ENCODE measurements around the gene CEP85L. TPM values are rescaled to one million over a fixed set of nuclear protein-coding genes. Genes with fewer than 3 reads are reported as not detected.
A peak's percentile ranks its signal among the peaks of the same experiment; 100 is the strongest.

The CEP85L gene
- 10 to 100 TPM; 64.9 to 71.1 TPM for total RNA-seq
- polyA plus RNA-seq = 10 to 100 TPM; 32.7 to 35.9 TPM

DNA sequence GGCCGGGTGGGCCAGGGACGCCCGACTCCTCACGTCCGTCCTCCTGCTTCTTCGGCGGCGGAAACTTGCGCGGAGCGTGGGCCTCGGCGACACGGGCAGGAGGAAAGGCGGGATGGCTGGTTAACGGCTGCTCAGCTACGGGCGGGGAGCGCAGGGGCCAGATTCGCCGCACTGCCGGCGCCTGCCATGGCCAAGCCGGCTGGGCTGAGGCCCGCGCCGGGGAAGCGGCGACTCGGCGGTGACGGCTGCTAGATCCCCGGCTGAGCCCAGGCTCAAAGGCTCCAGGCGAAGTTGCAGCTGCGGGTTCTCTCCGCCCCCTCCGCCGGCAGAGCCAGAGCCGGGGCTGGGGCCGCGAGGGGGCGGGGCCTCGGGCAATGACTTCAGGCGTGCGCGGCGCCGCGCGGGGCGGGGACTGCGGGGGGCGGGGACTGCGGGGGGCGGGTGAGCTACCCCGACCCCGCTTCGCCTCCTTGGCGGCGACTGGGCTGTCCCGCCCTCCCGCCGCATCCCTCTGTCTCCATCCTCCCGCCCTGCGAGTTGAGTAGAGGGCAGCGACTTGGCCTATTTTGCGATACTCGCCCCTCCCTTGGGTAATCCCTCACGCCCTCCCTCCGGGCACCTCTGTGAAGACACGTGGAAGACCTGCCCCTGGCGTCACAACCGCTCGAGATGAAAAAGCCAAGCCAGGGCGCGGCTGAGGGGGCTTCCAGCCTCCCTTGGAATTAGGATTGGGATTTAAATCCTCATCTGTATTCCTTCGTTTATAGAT lies at the start of gene CEP85L:
Gene CEP85L (minus strand): TSS at position 310 of the 769 bp plus-strand sequence. CDS start 322 bp downstream, outside the sequence.
- peak; percentile 88 to 92 (median 90) for DNase-seq
- H3K4me3 ChIP-seq (ENCODE audit: low read length in 2 of 2) = peak within 1 kb of the TSS; percentile 37 to 75
- peak within 1 kb of the TSS; percentile 91 for H3K27ac ChIP-seq (ENCODE audit: low read depth, low read length)
- Mint-ChIP-seq H3K9me3 (no peaks in the 10 kb centered on the region), H3K36me3 (peaks cover 3 to 5% of the 10 kb centered on the region in 2 donors), H3K27ac (peak within 1 kb of the TSS; percentile 87 to 99 (median 97)), H3K27me3 (no peaks in the 10 kb centered on the region), H3K4me3 (peak within 1 kb of the TSS; percentile 90 to 99 (median 94)), H3K4me1 (peaks cover 39 to 62% (median 50%) of the 10 kb centered on the region in 4 donors)
- H3K9me3 ChIP-seq (ENCODE audit: control insufficient read depth in 1 of 2, low read length in 2 of 2) = no peaks in the 10 kb centered on the region
- ChIA-PET CTCF (ENCODE audit: partially characterized antibody) (interaction anchor here (0.8 to 1.8 kb wide), 8 partner anchors 10 to 157 kb away, joined by 3 to 10 read pairs (median 4); no protein-coding TSS in a partner anchor), POLR2A (ENCODE audit: partially characterized antibody) (interaction anchor here (0.8 to 4.1 kb wide), 27 partner anchors 8 to 283 kb away, joined by 3 to 86 read pairs (median 6); partner anchors contain the start of genes ASF1A and MCM9)
- no peaks in the 10 kb centered on the region for H3K36me3 ChIP-seq (ENCODE audit: insufficient read depth, low read length)
- H3K27me3 ChIP-seq (ENCODE audit: insufficient read depth, low read length) = no peaks in the 10 kb centered on the region
- peaks cover 50% of the 10 kb centered on the region for H3K4me1 ChIP-seq (ENCODE audit: insufficient read depth, low read length)
- intact Hi-C loops (cut with micrococcal nuclease) = loop anchor here (1.0 to 10.0 kb wide), 11 partner anchors 9 to 423 kb away; partner anchors contain the start of genes FAM184A and MCM9

- ChIA-PET CTCF (ENCODE audit: partially characterized antibody) (interaction anchor here (1.4 kb wide), 1 partner anchor 9 kb away, joined by 3 read pairs; no protein-coding TSS in a partner anchor), POLR2A (ENCODE audit: partially characterized antibody) (interaction anchor here (6.4 kb wide), 1 partner anchor 9 kb away, joined by 62 read pairs; no protein-coding TSS in a partner anchor)
- H3K36me3 Mint-ChIP-seq = peaks cover 58 to 60% of the 10 kb centered on the region in 2 donors
- Histone ChIP-seq H3K27ac (ENCODE audit: low read depth, low read length) (no peak overlapping the region), H3K9me3 (ENCODE audit: control insufficient read depth in 1 of 2, low read length in 2 of 2) (no peaks in the 10 kb centered on the region), H3K4me3 (ENCODE audit: low read length in 2 of 2) (no peak overlapping the region), H3K36me3 (ENCODE audit: insufficient read depth, low read length) (peaks cover 7% of the 10 kb centered on the region), H3K27me3 (ENCODE audit: insufficient read depth, low read length) (no peaks in the 10 kb centered on the region), H3K4me1 (ENCODE audit: insufficient read depth, low read length) (peaks cover 61% of the 10 kb centered on the region)
- H3K27me3 Mint-ChIP-seq = no peaks in the 10 kb centered on the region
- intact Hi-C loops (cut with micrococcal nuclease) = no loop called here
- peak overlapping the region in 2 of 8 donors; percentile 5 to 30 for H3K4me3 Mint-ChIP-seq
- peaks cover 0 to 3% (median 0%) of the 10 kb centered on the region in 8 donors for H3K9me3 Mint-ChIP-seq
- peaks cover 43 to 81% (median 63%) of the 10 kb centered on the region in 4 donors for H3K4me1 Mint-ChIP-seq
- no peak for DNase-seq
- peak overlapping the region in 4 of 7 donors; percentile 14 to 72 (median 18) for H3K27ac Mint-ChIP-seq
Measured at GRCh38 chr6:118700531-118700930, 49.1 kb upstream of the CEP85L start.

DNA sequence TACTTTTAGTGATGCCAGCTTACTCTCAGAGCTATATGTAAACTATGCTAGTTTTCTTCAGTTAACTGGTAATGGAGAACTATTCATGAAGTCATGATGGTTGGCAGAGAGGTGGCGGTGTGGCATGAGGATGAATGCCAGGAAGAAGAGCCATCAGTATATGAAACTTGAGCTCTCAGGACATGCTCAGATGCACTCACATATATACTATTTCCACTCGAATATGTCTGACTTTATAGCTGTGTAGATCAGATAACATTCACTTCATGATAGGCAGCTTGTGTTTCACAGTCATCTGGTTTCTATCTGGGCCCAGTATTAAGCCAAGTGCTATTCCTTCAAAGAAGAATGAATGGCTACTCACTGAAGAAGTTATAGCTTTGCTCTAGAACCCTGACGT lies 46.2 kb upstream of the CEP85L start:
- Histone ChIP-seq H3K27me3 (ENCODE audit: insufficient read depth, low read length) (no peaks in the 10 kb centered on the region), H3K27ac (ENCODE audit: low read depth, low read length) (no peak overlapping the region), H3K4me1 (ENCODE audit: insufficient read depth, low read length) (peaks cover 64% of the 10 kb centered on the region), H3K36me3 (ENCODE audit: insufficient read depth, low read length) (peaks cover 7% of the 10 kb centered on the region), H3K9me3 (ENCODE audit: control insufficient read depth in 1 of 2, low read length in 2 of 2) (no peaks in the 10 kb centered on the region), H3K4me3 (ENCODE audit: low read length in 2 of 2) (no peak overlapping the region)
- ChIA-PET POLR2A (ENCODE audit: partially characterized antibody) (interaction anchor here (0.7 to 6.4 kb wide), 7 partner anchors 9 to 103 kb away, joined by 3 to 62 read pairs (median 3); no protein-coding TSS in a partner anchor), CTCF (ENCODE audit: partially characterized antibody) (interaction anchor here (0.6 to 3.0 kb wide), 24 partner anchors 9 to 413 kb away, joined by 3 to 18 read pairs (median 4); no protein-coding TSS in a partner anchor)
- Mint-ChIP-seq H3K4me3 (no peak overlapping the region), H3K27ac (peak overlapping the region in 2 of 7 donors; percentile 0 to 23), H3K36me3 (peaks cover 62 to 65% of the 10 kb centered on the region in 2 donors), H3K9me3 (peaks cover 0 to 3% (median 0%) of the 10 kb centered on the region in 8 donors), H3K4me1 (peaks cover 49 to 88% (median 65%) of the 10 kb centered on the region in 4 donors), H3K27me3 (no peaks in the 10 kb centered on the region)
- intact Hi-C loops (cut with micrococcal nuclease) = loop anchor here (2.0 kb wide), 1 partner anchor 103 kb away; no protein-coding TSS in a partner anchor
- DNase-seq = no peak

DNA sequence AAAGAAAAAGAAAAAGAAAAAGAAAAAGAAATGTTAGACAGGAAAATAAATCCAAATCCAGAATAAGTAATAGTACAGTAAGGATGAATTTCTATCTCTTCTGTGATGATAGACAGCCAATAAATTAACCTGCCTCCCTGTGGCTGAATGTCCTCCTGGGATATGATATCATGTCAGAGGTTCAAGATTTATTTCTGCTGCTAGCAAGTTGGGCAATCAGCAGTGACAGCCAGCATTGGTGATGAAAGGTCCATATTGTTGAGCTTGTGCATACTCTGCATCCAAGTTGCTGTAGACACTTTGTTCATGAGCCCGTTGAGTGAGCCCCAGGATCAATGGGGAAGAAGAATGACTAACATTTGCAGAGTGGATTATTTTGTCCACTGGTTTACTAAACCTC lies 44.9 kb upstream of the CEP85L start:
- intact Hi-C loops (cut with micrococcal nuclease) = loop anchor here (2.0 kb wide), 1 partner anchor 105 kb away; no protein-coding TSS in a partner anchor
- Mint-ChIP-seq H3K27me3 (no peaks in the 10 kb centered on the region), H3K4me1 (peaks cover 50 to 90% (median 67%) of the 10 kb centered on the region in 4 donors), H3K4me3 (no peak overlapping the region), H3K36me3 (peaks cover 51 to 52% of the 10 kb centered on the region in 2 donors), H3K27ac (peak overlapping the region in 1 of 7 donors; percentile 28), H3K9me3 (peaks cover 0 to 3% (median 0%) of the 10 kb centered on the region in 8 donors)
- Histone ChIP-seq H3K27ac (ENCODE audit: low read depth, low read length) (no peak overlapping the region), H3K36me3 (ENCODE audit: insufficient read depth, low read length) (peaks cover 7% of the 10 kb centered on the region), H3K9me3 (ENCODE audit: control insufficient read depth in 1 of 2, low read length in 2 of 2) (no peaks in the 10 kb centered on the region), H3K27me3 (ENCODE audit: insufficient read depth, low read length) (no peaks in the 10 kb centered on the region), H3K4me3 (ENCODE audit: low read length in 2 of 2) (no peak overlapping the region), H3K4me1 (ENCODE audit: insufficient read depth, low read length) (peaks cover 64% of the 10 kb centered on the region)
- DNase-seq = no peak
- POLR2A ChIA-PET (ENCODE audit: partially characterized antibody) = interaction anchor here (1.2 to 6.4 kb wide), 3 partner anchors 10 to 104 kb away, joined by 3 to 62 read pairs (median 12); no protein-coding TSS in a partner anchor
- CTCF ChIA-PET (ENCODE audit: partially characterized antibody) = interaction anchor here (1.0 to 3.0 kb wide), 8 partner anchors 11 to 79 kb away, joined by 3 to 18 read pairs (median 6); no protein-coding TSS in a partner anchor

DNA sequence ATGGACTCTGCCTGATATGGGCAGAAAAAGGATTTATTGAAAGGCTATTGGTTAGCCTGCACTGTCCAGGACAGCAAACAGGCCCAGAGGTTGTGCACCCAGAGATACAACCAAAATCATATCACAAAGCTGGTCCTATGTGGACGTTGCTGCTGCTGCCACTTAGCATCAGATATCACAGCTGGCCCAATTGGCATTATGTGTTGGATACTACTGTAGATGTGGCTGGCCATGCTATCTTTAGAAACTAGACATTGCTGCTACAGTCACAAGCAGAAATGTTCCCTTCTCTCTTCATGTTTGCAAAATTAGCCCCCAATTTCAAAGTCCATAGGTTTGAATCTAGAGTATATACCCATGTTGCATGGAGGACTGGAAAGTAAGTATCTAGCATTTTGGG lies 42.2 kb upstream of the CEP85L start:
- Histone ChIP-seq H3K4me1 (ENCODE audit: insufficient read depth, low read length) (peaks cover 56% of the 10 kb centered on the region), H3K9me3 (ENCODE audit: control insufficient read depth in 1 of 2, low read length in 2 of 2) (no peaks in the 10 kb centered on the region), H3K27ac (ENCODE audit: low read depth, low read length) (no peak overlapping the region), H3K27me3 (ENCODE audit: insufficient read depth, low read length) (no peaks in the 10 kb centered on the region), H3K4me3 (ENCODE audit: low read length in 2 of 2) (no peak overlapping the region), H3K36me3 (ENCODE audit: insufficient read depth, low read length) (peaks cover 7% of the 10 kb centered on the region)
- Mint-ChIP-seq H3K36me3 (peaks cover 46 to 47% of the 10 kb centered on the region in 2 donors), H3K4me3 (peak overlapping the region in 1 of 8 donors; percentile 18), H3K27ac (peak overlapping the region in 6 of 7 donors; percentile 17 to 81 (median 35)), H3K4me1 (peaks cover 53 to 88% (median 66%) of the 10 kb centered on the region in 4 donors), H3K9me3 (peaks cover 0 to 3% (median 0%) of the 10 kb centered on the region in 8 donors), H3K27me3 (no peaks in the 10 kb centered on the region)
- DNase-seq = no peak
- CTCF ChIA-PET (ENCODE audit: partially characterized antibody) = interaction anchor here (2.5 kb wide), 1 partner anchor 16 kb away, joined by 7 read pairs; no protein-coding TSS in a partner anchor
- POLR2A ChIA-PET (ENCODE audit: partially characterized antibody) = interaction anchor here (0.9 to 2.2 kb wide), 2 partner anchors 9 to 211 kb away, joined by 3 to 8 read pairs; no protein-coding TSS in a partner anchor
- intact Hi-C loops (cut with micrococcal nuclease) = no loop called here

- intact Hi-C loops (cut with micrococcal nuclease) = no loop called here
- H3K4me1 ChIP-seq (ENCODE audit: insufficient read depth, low read length) = peaks cover 51% of the 10 kb centered on the region
- H3K9me3 ChIP-seq (ENCODE audit: control insufficient read depth in 1 of 2, low read length in 2 of 2) = no peaks in the 10 kb centered on the region
- H3K27me3 ChIP-seq (ENCODE audit: insufficient read depth, low read length) = no peaks in the 10 kb centered on the region
- no peaks in the 10 kb centered on the region for H3K9me3 Mint-ChIP-seq
- no peaks in the 10 kb centered on the region for H3K36me3 ChIP-seq (ENCODE audit: insufficient read depth, low read length)
- ChIA-PET POLR2A (ENCODE audit: partially characterized antibody) (interaction anchor here (0.6 to 1.1 kb wide), 2 partner anchors 115 to 120 kb away, joined by 3 to 4 read pairs; no protein-coding TSS in a partner anchor), CTCF (ENCODE audit: partially characterized antibody) (no interaction called here)
- DNase-seq = no peak
- H3K27ac ChIP-seq (ENCODE audit: low read depth, low read length) = no peak overlapping the region
- peaks cover 50 to 76% (median 65%) of the 10 kb centered on the region in 4 donors for H3K4me1 Mint-ChIP-seq
- H3K27ac Mint-ChIP-seq = peak overlapping the region in 6 of 7 donors; percentile 18 to 85 (median 59)
- peaks cover 19 to 26% of the 10 kb centered on the region in 2 donors for H3K36me3 Mint-ChIP-seq
- no peak overlapping the region for H3K4me3 Mint-ChIP-seq
- no peaks in the 10 kb centered on the region for H3K27me3 Mint-ChIP-seq
- no peak overlapping the region for H3K4me3 ChIP-seq (ENCODE audit: low read length in 2 of 2)
Measured at GRCh38 chr6:118685823-118686449, 34.5 kb upstream of the CEP85L start.
